MM.1S (cell line): Measurements from ENCODE around the gene DSE.

ENCODE experiments used
- CTCF ChIP-seq: fragments of 300-600 bp; sonication (generic); IDR thresholded peaks from 2 replicates; pipeline ENCODE4 v1.5.1; 2016; ENCODE audit warnings: antibody characterized with exemption, low read length, mixed read lengths
- EZH2 ChIP-seq: fragments of 300-600 bp; sonication (generic); optimal IDR thresholded peaks from 2 replicates; pipeline ENCODE3; 2017; ENCODE audit warnings: low read depth, mild to moderate bottlenecking, antibody characterized with exemption, low read length, mixed read lengths
- EZH2phosphoT487 ChIP-seq: fragments of 300-600 bp; sonication (generic); IDR thresholded peaks from 2 replicates; pipeline ENCODE4 v1.6.1; 2018; ENCODE audit warnings: antibody characterized with exemption, low read length

- TF ChIP-seq CTCF = no peak
- TF ChIP-seq EZH2 = no peak
- no peak for TF ChIP-seq EZH2phosphoT487
Observed at GRCh38 chr6:116446399-116446798, 75.7 kb downstream of the DSE start.
